Natural killer cell (primary cell): ENCODE data around the gene MEGF6. TPM values are rescaled to one million over a fixed set of nuclear protein-coding genes. Genes with fewer than 3 reads are reported as not detected.

ENCODE experiments used
- ATAC-seq, 3 donors: fragments of 150-1000 bp in 2 of 3; fragments of 200-7000 bp in 1 of 3; cut with Tn5 transposase; 1 replicate in 1 of 3; 2 replicates in 2 of 3; pipeline ENCODE4 v1.10.0; 2021; ENCODE audit warnings: mild to moderate bottlenecking in 2 of 3, moderate library complexity in 2 of 3
- DNase-seq, 2 donors: peaks; one replicate each; pipeline versions ENCODE4 v3.0.0 to v3.0.0-alpha.2; 2013 to 2021; ENCODE audit warnings: mixed read lengths in 1 of 2
- H3K27ac ChIP-seq: one replicate; pipeline ENCODE4 v1.5.1; 2013; ENCODE audit warnings: mild to moderate bottlenecking, low read length
- H3K27me3 ChIP-seq: one replicate; pipeline ENCODE4 v1.6.1; 2013; ENCODE audit warnings: low read length; ENCODE audit not compliant: control insufficient read depth, insufficient read depth
- H3K36me3 ChIP-seq: one replicate; pipeline ENCODE4 v1.6.1; 2013; ENCODE audit warnings: low read length; ENCODE audit not compliant: control insufficient read depth, insufficient read depth
- H3K4me1 ChIP-seq: one replicate; pipeline ENCODE4 v1.6.1; 2013; ENCODE audit warnings: low read length; ENCODE audit not compliant: control insufficient read depth, insufficient read depth
- H3K4me3 ChIP-seq: one replicate; pipeline ENCODE4 v1.5.1; 2013; ENCODE audit warnings: low read length
- H3K9me3 ChIP-seq: one replicate; pipeline ENCODE4 v1.6.1; 2013; ENCODE audit warnings: low read length; ENCODE audit not compliant: control insufficient read depth, insufficient read depth
- H3K27ac Mint-ChIP-seq, 2 donors: one replicate each; pipeline ENCODE4 v1.8.0; 2022; ENCODE audit warnings: mild to moderate bottlenecking in 2 of 2, mixed read lengths in 2 of 2, moderate library complexity in 1 of 2
- H3K27me3 Mint-ChIP-seq, 2 donors: one replicate each; pipeline ENCODE4 v1.8.0; 2022; ENCODE audit warnings: low read depth in 2 of 2, mixed read lengths in 2 of 2
- H3K36me3 Mint-ChIP-seq: one replicate; pipeline ENCODE4 v1.8.0; 2022; ENCODE audit warnings: mixed read lengths
- H3K4me1 Mint-ChIP-seq, 2 donors: one replicate each; pipeline ENCODE4 v1.8.0; 2022; ENCODE audit warnings: mixed read lengths in 2 of 2
- H3K4me3 Mint-ChIP-seq: one replicate; pipeline ENCODE4 v1.8.0; 2022; ENCODE audit warnings: mild to moderate bottlenecking, moderate library complexity, mixed read lengths
- H3K9me3 Mint-ChIP-seq, 2 donors: one replicate each; pipeline ENCODE4 v1.8.0; 2022; ENCODE audit warnings: mixed read lengths in 2 of 2
- CTCF ChIP-seq: fragments of 200-600 bp; IDR thresholded peaks from one replicate; pipeline ENCODE4 v1.8.0; 2022; ENCODE audit warnings: antibody characterized with exemption
- WGBS: methylation state at CpG from one replicate; pipeline ENCODE4 v1.1.7; 2013; ENCODE audit warnings: missing lambda C conversion rate; ENCODE audit not compliant: insufficient coverage; 5-methylcytosine and 5-hydroxymethylcytosine counted together
- intact Hi-C: fragments of 100-400 bp; cut with micrococcal nuclease; formaldehyde crosslinking; loops from one replicate; pipeline ENCODE4 v1.14.2; 2022
- total RNA-seq, 4 donors: library from RNA; stranded (reverse); fragments of 120-200 nt in 1 of 4; gene quantifications; one replicate each; pipeline versions ENCODE4 v1.2.3 to v1.2.4, GENCODE V29; 2013 to 2022

The MEGF6 gene
- total RNA-seq, 3 donors from 2014 or later (not counting 1 experiment from before 2014, with no cell fraction given): 3.1 to 15.6 (median 5.1) TPM

- no peaks in the 10 kb centered on the region for H3K27me3 ChIP-seq
- H3K27ac Mint-ChIP-seq: no peak overlapping the region
- no peaks in the 10 kb centered on the region for H3K4me1 ChIP-seq
- ATAC-seq (no peak), DNase-seq (no peak)
- no peaks in the 10 kb centered on the region for H3K4me1 Mint-ChIP-seq
- no peaks in the 10 kb centered on the region for H3K27me3 Mint-ChIP-seq
- H3K36me3 Mint-ChIP-seq: no peaks in the 10 kb centered on the region
- H3K4me3 ChIP-seq: no peak overlapping the region
- intact Hi-C loops: no loop called here
- H3K27ac ChIP-seq: no peak overlapping the region
- WGBS: 88% methylated on average over 27 of the region's 27 CpGs
- no peaks in the 10 kb centered on the region for H3K9me3 ChIP-seq
- no peak for TF ChIP-seq CTCF
- H3K9me3 Mint-ChIP-seq: no peaks in the 10 kb centered on the region
- H3K4me3 Mint-ChIP-seq: no peak overlapping the region
- no peaks in the 10 kb centered on the region for H3K36me3 ChIP-seq
Measured at GRCh38 chr1:3553166-3553939, 58.0 kb downstream of the MEGF6 start.

GRCh38 chr1:3552751-3553150 is 58.6 kb downstream of the MEGF6 start:
- intact Hi-C loops: no loop called here
- H3K27ac Mint-ChIP-seq: no peak overlapping the region
- no peak for TF ChIP-seq CTCF
- Histone ChIP-seq H3K36me3 (no peaks in the 10 kb centered on the region), H3K4me3 (no peak overlapping the region), H3K27ac (no peak overlapping the region), H3K4me1 (no peaks in the 10 kb centered on the region), H3K27me3 (no peaks in the 10 kb centered on the region), H3K9me3 (no peaks in the 10 kb centered on the region)
- DNase-seq (no peak), ATAC-seq (no peak)
- no peaks in the 10 kb centered on the region for H3K36me3 Mint-ChIP-seq
- no peaks in the 10 kb centered on the region for H3K4me1 Mint-ChIP-seq
- H3K4me3 Mint-ChIP-seq: no peak overlapping the region
- no peaks in the 10 kb centered on the region for H3K9me3 Mint-ChIP-seq
- WGBS: 88% methylated on average over 6 of the region's 6 CpGs
- H3K27me3 Mint-ChIP-seq: no peaks in the 10 kb centered on the region

GRCh38 chr1:3552176-3552575 is 59.1 kb downstream of the MEGF6 start:
- DNase-seq (no peak), ATAC-seq (no peak)
- H3K36me3 Mint-ChIP-seq: no peaks in the 10 kb centered on the region
- no peak overlapping the region for H3K4me3 Mint-ChIP-seq
- no peaks in the 10 kb centered on the region for H3K9me3 ChIP-seq
- H3K4me1 Mint-ChIP-seq: no peaks in the 10 kb centered on the region
- 90% methylated on average over 14 of the region's 14 CpGs for WGBS
- H3K27ac Mint-ChIP-seq: no peak overlapping the region
- H3K27ac ChIP-seq: no peak overlapping the region
- no peak for TF ChIP-seq CTCF
- no peaks in the 10 kb centered on the region for H3K36me3 ChIP-seq
- intact Hi-C loops: no loop called here
- H3K4me3 ChIP-seq: no peak overlapping the region
- no peaks in the 10 kb centered on the region for H3K27me3 ChIP-seq
- no peaks in the 10 kb centered on the region for H3K27me3 Mint-ChIP-seq
- H3K9me3 Mint-ChIP-seq: no peaks in the 10 kb centered on the region
- H3K4me1 ChIP-seq: no peaks in the 10 kb centered on the region

GRCh38 chr1:3551711-3552110 is 59.6 kb downstream of the MEGF6 start:
- Mint-ChIP-seq H3K4me3 (no peak overlapping the region), H3K4me1 (no peaks in the 10 kb centered on the region), H3K27me3 (no peaks in the 10 kb centered on the region), H3K27ac (no peak overlapping the region), H3K9me3 (no peaks in the 10 kb centered on the region), H3K36me3 (no peaks in the 10 kb centered on the region)
- no peaks in the 10 kb centered on the region for H3K9me3 ChIP-seq
- intact Hi-C loops: no loop called here
- TF ChIP-seq CTCF: no peak
- H3K36me3 ChIP-seq: no peaks in the 10 kb centered on the region
- H3K27ac ChIP-seq: no peak overlapping the region
- 84% methylated on average over 10 of the region's 10 CpGs for WGBS
- H3K27me3 ChIP-seq: no peaks in the 10 kb centered on the region
- no peak for DNase-seq
- H3K4me1 ChIP-seq: no peaks in the 10 kb centered on the region
- ATAC-seq: no peak
- H3K4me3 ChIP-seq: no peak overlapping the region
